ENCODE results near the gene SOST.

The SOST gene

GRCh38 chr17:43774304-43775250, 16.0 kb upstream of the SOST start:
- no peak for DNase-seq

- DNase-seq, result no peak
Measured at GRCh38 chr17:43772877-43773648, 14.5 kb upstream of the SOST start.

- no peak for DNase-seq
Measured at GRCh38 chr17:43771463-43771862, 12.9 kb upstream of the SOST start.

GRCh38 chr17:43770957-43771356, 12.4 kb upstream of the SOST start:
- DNase-seq, result no peak

- DNase-seq, result no peak
Measured at GRCh38 chr17:43769859-43770258, 11.3 kb upstream of the SOST start.

- DNase-seq, result no peak
Measured at GRCh38 chr17:43769426-43769825, 10.8 kb upstream of the SOST start.

GRCh38 chr17:43768943-43769342, 10.4 kb upstream of the SOST start:
- DNase-seq, result no peak

GRCh38 chr17:43768382-43768781, 9.8 kb upstream of the SOST start:
- DNase-seq, result no peak

- DNase-seq, result no peak
Measured at GRCh38 chr17:43767713-43768059, 9.1 kb upstream of the SOST start.

- no peak for DNase-seq
Measured at GRCh38 chr17:43767053-43767712, 8.6 kb upstream of the SOST start.

- DNase-seq, result no peak
Measured at GRCh38 chr17:43766413-43767052, 7.9 kb upstream of the SOST start.

- peak; percentile 91 for DNase-seq
Measured at GRCh38 chr17:43760254-43760852, 1.8 kb upstream of the SOST start.

GRCh38 chr17:43759836-43760235, 1.2 kb upstream of the SOST start:
- no peak for DNase-seq

GRCh38 chr17:43758086-43758485, 505 bp downstream of the SOST start:
- DNase-seq, result no peak

GRCh38 chr17:43757171-43757660, 1.4 kb downstream of the SOST start:
- no peak for DNase-seq

GRCh38 chr17:43756201-43756600, 2.4 kb downstream of the SOST start:
- no peak for DNase-seq

GRCh38 chr17:43755389-43755875, 3.2 kb downstream of the SOST start:
- no peak for DNase-seq

- DNase-seq, result no peak
Measured at GRCh38 chr17:43754947-43755346, 3.6 kb downstream of the SOST start.

- no peak for DNase-seq
Measured at GRCh38 chr17:43753493-43754129, 5.0 kb downstream of the SOST start.

- no peak for DNase-seq
Measured at GRCh38 chr17:43750153-43750552, 8.4 kb downstream of the SOST start.

- no peak for DNase-seq
Measured at GRCh38 chr17:43745541-43745940, 13.1 kb downstream of the SOST start.

- no peak for DNase-seq
Measured at GRCh38 chr17:43741636-43742035, 17.0 kb downstream of the SOST start.

Measured in kidney glomerular epithelial cell (primary cell).